ENCODE data around the gene CADM3. TPM values are rescaled to one million over a fixed set of nuclear protein-coding genes. Genes with fewer than 3 reads are reported as not detected.

CADM3 gene
- total RNA-seq, 1 experiment from 2014 or later: 0.28 TPM

- BruUV-seq (replicated peaks): no TSS peak
- Histone ChIP-seq H3K27me3 (ENCODE audit: control insufficient read depth, insufficient read depth, low read length) (peaks cover 2% of the 10 kb centered on the region; the same call in 1 of the 2 replicates), H3K36me3 (ENCODE audit: control insufficient read depth, insufficient read depth, low read length) (no peaks in the 10 kb centered on the region), H3K27ac (ENCODE audit: low read length) (no peak overlapping the region), H3K4me3 (ENCODE audit: low read depth in 2 of 2, low read length in 2 of 2) (no peak overlapping the region), H3K9me3 (ENCODE audit: control insufficient read depth, insufficient read depth, low read depth, low read length) (no peaks in the 10 kb centered on the region), H3K4me1 (ENCODE audit: control insufficient read depth, insufficient read depth, low read length) (no peaks in the 10 kb centered on the region)
- ATAC-seq (no peak), DNase-seq (ENCODE audit: low read depth, low spot score) (no peak)
- ChIA-PET POLR2A (no interaction called here), CTCF (interaction anchor here (0.6 to 0.7 kb wide), 2 partner anchors 63 to 1313 kb away, joined by 3 to 4 read pairs; no protein-coding TSS in a partner anchor)
- TF ChIP-seq CTCF (IDR thresholded peaks at IDR 0.05) (peak; percentile 28), TCF7L2 (IDR thresholded peaks at IDR 0.05; ENCODE audit: low read depth, low read length) (no peak)
- in situ Hi-C loops (cut with HindIII; ENCODE audit: low pct_unique_long_range_greater_than_20kb, low sequenced_read_pairs): no loop called here
- intact Hi-C loops (cut with micrococcal nuclease; ENCODE audit: unreplicated experiment): loop anchor here (5.0 kb wide), 1 partner anchor 34 kb away; no protein-coding TSS in a partner anchor
Observed at GRCh38 chr1:159196543-159196942, 25.1 kb downstream of the CADM3 start.

- no peaks in the 10 kb centered on the region for H3K36me3 ChIP-seq (ENCODE audit: control insufficient read depth, insufficient read depth, low read length)
- TF ChIP-seq CTCF (IDR thresholded peaks at IDR 0.05): peak; percentile 83
- no peak for TF ChIP-seq POLR2AphosphoS5 (IDR thresholded peaks at IDR 0.05; ENCODE audit: low read depth, low read length)
- H3K27me3 ChIP-seq (ENCODE audit: control insufficient read depth, insufficient read depth, low read length): peaks cover 2% of the 10 kb centered on the region; the same call in 1 of the 2 replicates
- in situ Hi-C loops (cut with HindIII; ENCODE audit: low pct_unique_long_range_greater_than_20kb, low sequenced_read_pairs): no loop called here
- H3K27ac ChIP-seq (ENCODE audit: low read length): no peak overlapping the region
- H3K4me3 ChIP-seq (ENCODE audit: low read depth in 2 of 2, low read length in 2 of 2): no peak overlapping the region
- H3K9me3 ChIP-seq (ENCODE audit: control insufficient read depth, insufficient read depth, low read depth, low read length): no peaks in the 10 kb centered on the region
- no peaks in the 10 kb centered on the region for H3K4me1 ChIP-seq (ENCODE audit: control insufficient read depth, insufficient read depth, low read length)
- ChIA-PET CTCF (interaction anchor here (0.6 to 1.0 kb wide), 5 partner anchors 11 to 66 kb away, joined by 3 to 6 read pairs (median 4); no protein-coding TSS in a partner anchor), POLR2A (no interaction called here)
- peak; percentile 86 for ATAC-seq
- peak; percentile 48 for DNase-seq (ENCODE audit: low read depth, low spot score)
- BruUV-seq (replicated peaks): no TSS peak
- intact Hi-C loops (cut with micrococcal nuclease; ENCODE audit: unreplicated experiment): loop anchor here (5.0 kb wide), 1 partner anchor 36 kb away; no protein-coding TSS in a partner anchor
Observed at GRCh38 chr1:159197561-159198557, 26.4 kb downstream of the CADM3 start.

GRCh38 chr1:159199901-159200300 lies 28.5 kb downstream of the CADM3 start:
- ATAC-seq: no peak

More at GRCh38 chr1:159199901-159200300, 28.5 kb downstream of the CADM3 start:
- Histone ChIP-seq H3K4me1 (ENCODE audit: control insufficient read depth, insufficient read depth, low read length) (no peaks in the 10 kb centered on the region), H3K36me3 (ENCODE audit: control insufficient read depth, insufficient read depth, low read length) (no peaks in the 10 kb centered on the region), H3K9me3 (ENCODE audit: control insufficient read depth, insufficient read depth, low read depth, low read length) (no peaks in the 10 kb centered on the region), H3K27me3 (ENCODE audit: control insufficient read depth, insufficient read depth, low read length) (peaks cover 2% of the 10 kb centered on the region; the same call in 1 of the 2 replicates), H3K27ac (ENCODE audit: low read length) (no peak overlapping the region), H3K4me3 (ENCODE audit: low read depth in 2 of 2, low read length in 2 of 2) (no peak overlapping the region)
- no peak for TF ChIP-seq POLR2AphosphoS5 (IDR thresholded peaks at IDR 0.05; ENCODE audit: low read depth, low read length)
- BruUV-seq (replicated peaks): no TSS peak
- no peak for DNase-seq (ENCODE audit: low read depth, low spot score)
- ChIA-PET CTCF (no interaction called here), POLR2A (no interaction called here)
- in situ Hi-C loops (cut with HindIII; ENCODE audit: low pct_unique_long_range_greater_than_20kb, low sequenced_read_pairs) (no loop called here), intact Hi-C loops (cut with micrococcal nuclease; ENCODE audit: unreplicated experiment) (loop anchor here (5.0 kb wide), 1 partner anchor 38 kb away; no protein-coding TSS in a partner anchor)
